IMR-90 (cell line): ENCODE measurements around the gene CRYGN. TPM values are rescaled to one million over a fixed set of nuclear protein-coding genes. Genes with fewer than 3 reads are reported as not detected.

Source experiments
- ATAC-seq: fragments of 200-7000 bp; cut with Tn5 transposase; 2 replicates; pipeline ENCODE4 v1.9.1; 2020; ENCODE audit warnings: low read depth, mild to moderate bottlenecking, moderate library complexity
- BruUV-seq: library from RNA; stranded (reverse); fragments of 400-500 nt; replicated peaks from 2 replicates; lab custom pipeline; 2021; lab: Mats Ljungman, UMichigan
- CTCF ChIA-PET: fragments of 300-600 bp; formaldehyde crosslinking; extraction: SDS; loops from one replicate; lab custom pipeline; 2021; ENCODE audit warnings: antibody characterized with exemption; lab: Yijun Ruan, JAX
- POLR2A ChIA-PET: fragments of 300-600 bp; sonication (Branson Sonifier 250); formaldehyde crosslinking; loops from one replicate; lab custom pipeline; 2022; ENCODE audit warnings: antibody characterized with exemption; ENCODE audit not compliant: unreplicated experiment; lab: Charles Lee
- DNase-seq: peaks from one replicate; pipeline ENCODE4 v3.0.0; 2013
- H2AFZ ChIP-seq: replicated peaks from 2 replicates; pipeline ENCODE3; 2013; ENCODE audit warnings: low read length, mild to moderate bottlenecking; ENCODE audit not compliant: poor library complexity
- H2AK5ac ChIP-seq: 2 replicates; pipeline ENCODE4 v1.6.1; 2013; ENCODE audit warnings: low read depth, low read length, inconsistent platforms
- H2AK9ac ChIP-seq: replicated peaks from 2 replicates; pipeline ENCODE3; 2013; ENCODE audit warnings: mild to moderate bottlenecking, low read depth, low read length, moderate library complexity; ENCODE audit not compliant: poor library complexity
- H2BK120ac ChIP-seq: 2 replicates; pipeline ENCODE4 v1.6.1; 2013; ENCODE audit warnings: low read depth, low read length, inconsistent platforms
- H2BK15ac ChIP-seq: 3 replicates; pipeline ENCODE4 v1.6.1; 2013; ENCODE audit warnings: low read depth, low read length, inconsistent platforms
- H2BK20ac ChIP-seq: 2 replicates; pipeline ENCODE4 v1.6.1; 2013; ENCODE audit warnings: low read depth, mild to moderate bottlenecking, inconsistent platforms, low read length, moderate library complexity
- H2BK5ac ChIP-seq: 2 replicates; pipeline ENCODE4 v1.6.1; 2013; ENCODE audit warnings: mild to moderate bottlenecking, low read depth, low read length, inconsistent platforms; ENCODE audit not compliant: poor library complexity, severe bottlenecking
- H3K14ac ChIP-seq: replicated peaks from 2 replicates; pipeline ENCODE4 v1.6.1; 2013; ENCODE audit warnings: low read depth, low read length, inconsistent platforms
- H3K18ac ChIP-seq: 2 replicates; pipeline ENCODE4 v1.6.1; 2013; ENCODE audit warnings: low read depth, low read length, control low read depth
- H3K23ac ChIP-seq: 2 replicates; pipeline ENCODE4 v1.6.1; 2013; ENCODE audit warnings: low read depth, low read length, inconsistent platforms
- H3K27ac ChIP-seq: 2 replicates; pipeline ENCODE4 v1.5.1; 2013; ENCODE audit warnings: mild to moderate bottlenecking, control low read depth, low read length; ENCODE audit not compliant: insufficient read depth
- H3K27me3 ChIP-seq: 2 replicates; pipeline ENCODE4 v1.6.1; 2013; ENCODE audit warnings: low read length; ENCODE audit not compliant: control insufficient read depth, insufficient read depth
- H3K36me3 ChIP-seq: 2 replicates; pipeline ENCODE4 v1.6.1; 2013; ENCODE audit warnings: low read length, mixed read lengths; ENCODE audit not compliant: control insufficient read depth, insufficient read depth
- H3K4ac ChIP-seq: 2 replicates; pipeline ENCODE4 v1.6.1; 2013; ENCODE audit warnings: low read depth, low read length, inconsistent platforms
- H3K4me1 ChIP-seq: 2 replicates; pipeline ENCODE4 v1.6.1; 2013; ENCODE audit warnings: low read length, mixed read lengths; ENCODE audit not compliant: control insufficient read depth, insufficient read depth
- H3K4me2 ChIP-seq: 2 replicates; pipeline ENCODE4 v1.6.1; 2013; ENCODE audit warnings: low read depth, mild to moderate bottlenecking, control low read depth, low read length, moderate library complexity
- H3K4me3 ChIP-seq: 2 replicates; pipeline ENCODE4 v1.5.1; 2013; ENCODE audit warnings: low read depth, mild to moderate bottlenecking, control low read depth, low read length, moderate library complexity; ENCODE audit not compliant: insufficient read depth
- H3K56ac ChIP-seq: 2 replicates; pipeline ENCODE4 v1.6.1; 2013; ENCODE audit warnings: low read length, inconsistent platforms; ENCODE audit not compliant: insufficient read depth; ENCODE audit errors: extremely low read depth
- H3K79me1 ChIP-seq, 2 experiments: 2 replicates each; pipeline ENCODE4 v1.6.1; 2013; ENCODE audit warnings: low read length in 2 of 2, inconsistent platforms in 1 of 2, low read depth in 1 of 2
- H3K9ac ChIP-seq: 2 replicates; pipeline ENCODE4 v1.6.1; 2013; ENCODE audit warnings: low read depth, low read length, control low read depth
- H3K9me1 ChIP-seq: 2 replicates; pipeline ENCODE4 v1.6.1; 2013; ENCODE audit warnings: low read length, inconsistent platforms; ENCODE audit not compliant: insufficient read depth
- H3K9me3 ChIP-seq: 2 replicates; pipeline ENCODE4 v1.6.1; 2013; ENCODE audit warnings: low read length; ENCODE audit not compliant: control insufficient read depth, insufficient read depth
- H4K20me1 ChIP-seq: 2 replicates; pipeline ENCODE4 v1.6.1; 2013; ENCODE audit warnings: low read length, inconsistent platforms; ENCODE audit not compliant: insufficient read depth
- H4K5ac ChIP-seq: 2 replicates; pipeline ENCODE4 v1.6.1; 2013; ENCODE audit warnings: mild to moderate bottlenecking, low read depth, low read length, control low read depth
- H4K8ac ChIP-seq, 2 experiments: 2 replicates each; pipeline ENCODE4 v1.6.1; 2013; ENCODE audit warnings: low read depth in 2 of 2, low read length in 2 of 2, control low read depth in 1 of 2, inconsistent platforms in 1 of 2
- H4K91ac ChIP-seq: 2 replicates; pipeline ENCODE4 v1.6.1; 2013; ENCODE audit warnings: low read depth, low read length, inconsistent platforms; ENCODE audit not compliant: insufficient read depth
- BHLHE40 ChIP-seq: fragments of 150-350 bp; IDR thresholded peaks from 2 replicates; pipeline ENCODE4 v1.6.1; 2016; ENCODE audit warnings: mild to moderate bottlenecking, low read depth, low read length
- CEBPB ChIP-seq: IDR thresholded peaks from 2 replicates; pipeline ENCODE4 v1.6.1; 2012; ENCODE audit warnings: low read depth, low read length, improper control_type of control experiment
- CHD1 ChIP-seq: IDR thresholded peaks from 2 replicates; pipeline ENCODE4 v1.6.1; 2012; ENCODE audit warnings: low read depth, low read length, improper control_type of control experiment
- CTCF ChIP-seq: conservative IDR thresholded peaks from 2 replicates; pipeline ENCODE4 v1.5.1; 2012; ENCODE audit warnings: mild to moderate bottlenecking, low read depth, low read length, improper control_type of control experiment
- ELK1 ChIP-seq: fragments of 150-350 bp; IDR thresholded peaks from 2 replicates; pipeline ENCODE4 v1.6.1; 2016; ENCODE audit warnings: low read depth, mild to moderate bottlenecking, low read length, moderate library complexity, borderline replicate concordance
- FOS ChIP-seq: fragments of 150-350 bp; IDR thresholded peaks from 2 replicates; pipeline ENCODE4 v1.6.1; 2016; ENCODE audit warnings: low read depth, low read length
- MAFK ChIP-seq: IDR thresholded peaks from 2 replicates; pipeline ENCODE4 v1.6.1; 2012; ENCODE audit warnings: low read depth, low read length, improper control_type of control experiment
- MXI1 ChIP-seq: IDR thresholded peaks from 2 replicates; pipeline ENCODE4 v1.6.1; 2012; ENCODE audit warnings: low read depth, mild to moderate bottlenecking, low read length, moderate library complexity, borderline replicate concordance
- NFE2L2 ChIP-seq: fragments of 150-350 bp; IDR thresholded peaks from 2 replicates; pipeline ENCODE4 v1.6.1; 2016; ENCODE audit warnings: low read depth, mild to moderate bottlenecking, low read length
- RAD21 ChIP-seq: IDR thresholded peaks from 2 replicates; pipeline ENCODE4 v1.6.1; 2012; ENCODE audit warnings: low read length, improper control_type of control experiment
- RCOR1 ChIP-seq: IDR thresholded peaks from 2 replicates; pipeline ENCODE4 v1.6.1; 2012; ENCODE audit warnings: mild to moderate bottlenecking, low read length, improper control_type of control experiment; ENCODE audit not compliant: insufficient replicate concordance
- RFX5 ChIP-seq: IDR thresholded peaks from 2 replicates; pipeline ENCODE4 v1.8.0; 2012; ENCODE audit warnings: low read depth, mild to moderate bottlenecking, low read length, moderate library complexity
- SMC3 ChIP-seq: fragments of 150-350 bp; IDR thresholded peaks from 2 replicates; pipeline ENCODE4 v1.6.1; 2016; ENCODE audit warnings: low read depth, mild to moderate bottlenecking, antibody characterized with exemption, low read length, moderate library complexity
- WGBS, 2 experiments: methylation state at CpG; one replicate each; pipeline versions ENCODE4 v1.1.5 to v1.1.7; 2013; ENCODE audit warnings: missing lambda C conversion rate in 2 of 2; ENCODE audit not compliant: insufficient read length in 1 of 2; ENCODE audit errors: extremely low coverage in 2 of 2; 5-methylcytosine and 5-hydroxymethylcytosine counted together
- dilution Hi-C: fragments of 300-500 bp; cut with HindIII; formaldehyde crosslinking; loops from one replicate; pipeline ENCODE4 v1.14.3; 2018; ENCODE audit warnings: low sequenced_read_pairs; ENCODE audit not compliant: unreplicated experiment
- in situ Hi-C: fragments of 300-500 bp; cut with MboI; formaldehyde crosslinking; loops from 3 replicates; pipeline ENCODE4 v1.14.3; 2019; ENCODE audit warnings: low sequenced_read_pairs, inconsistent platforms, mixed read lengths
- intact Hi-C: fragments of 100-400 bp; cut with micrococcal nuclease; formaldehyde crosslinking; loops from 2 replicates; pipeline ENCODE4 v1.10.0; 2022
- polyA plus RNA-seq, 3 experiments: library from polyadenylated mRNA; depleted of rRNA; stranded (reverse); fragments of >200 nt; gene quantifications; 2 replicates each; pipeline ENCODE4 v1.2.3, GENCODE V29; 2012; ENCODE audit warnings: low replicate concordance in 1 of 3
- total RNA-seq: library from RNA; depleted of rRNA; stranded (reverse); fragments of >200 nt; gene quantifications from 2 replicates; pipeline ENCODE4 v1.2.3, GENCODE V29; 2012

The CRYGN gene
- total and polyA plus RNA-seq, 2 of the 4 experiments (the other 2 are of a cell fraction), result not detected

- CTCF ChIA-PET, result interaction anchor here (0.7 to 1.2 kb wide), 3 partner anchors 8 to 423 kb away, joined by 3 to 4 read pairs (median 4); no protein-coding TSS in a partner anchor
- Histone ChIP-seq H3K27ac (no peak overlapping the region), H4K8ac (no peak overlapping the region), H2AK5ac (no peak overlapping the region), H3K9ac (no peak overlapping the region), H3K18ac (no peak overlapping the region), H2BK120ac (no peak overlapping the region), H2AFZ (no peak overlapping the region), H3K4ac (no peak overlapping the region), H3K4me2 (no peak overlapping the region), H3K56ac (no peak overlapping the region), H2BK5ac (no peak overlapping the region), H3K9me1 (no peaks in the 10 kb centered on the region), H4K91ac (no peak overlapping the region), H3K9me3 (peaks cover 6% of the 10 kb centered on the region), H3K36me3 (peaks cover 26% of the 10 kb centered on the region), H3K4me3 (no peak overlapping the region), H4K20me1 (no peaks in the 10 kb centered on the region), H2AK9ac (no peak overlapping the region), H2BK20ac (no peak overlapping the region), H3K23ac (no peak overlapping the region), H3K4me1 (no peaks in the 10 kb centered on the region), H3K27me3 (peaks cover 36% of the 10 kb centered on the region), H3K14ac (no peak overlapping the region), H2BK15ac (no peak overlapping the region), H3K79me1 (no peaks in the 10 kb centered on the region), H4K5ac (no peak overlapping the region)
- POLR2A ChIA-PET, result interaction anchor here (0.5 kb wide), 1 partner anchor 31 kb away, joined by 5 read pairs; no protein-coding TSS in a partner anchor
- BruUV-seq, result no TSS peak
- WGBS, 2 experiments, result 98% methylated on average over 10 of the region's 32 CpGs; no CpG with 5 or more reads in 1 of the 2 experiments
- TF ChIP-seq RAD21, result no peak
- TF ChIP-seq RFX5, result no peak
- no peak for TF ChIP-seq FOS
- TF ChIP-seq RCOR1, result no peak
- no peak for TF ChIP-seq NFE2L2
- no peak for TF ChIP-seq MXI1
- no peak for TF ChIP-seq BHLHE40
- no peak for TF ChIP-seq CTCF
- no peak for TF ChIP-seq CHD1
- no peak for TF ChIP-seq ELK1
- no peak for TF ChIP-seq MAFK
- no peak for TF ChIP-seq SMC3
- TF ChIP-seq CEBPB, result no peak
- intact Hi-C loops (no loop called here), dilution Hi-C loops (no loop called here), in situ Hi-C loops (no loop called here)
- DNase-seq (no peak), ATAC-seq (no peak)
Observed at GRCh38 chr7:151380199-151381097, 59.5 kb downstream of the CRYGN start.
